GM10847 (cell line): ENCODE measurements around the gene KRTAP10-1.

ENCODE experiments used
- POLR2A ChIP-seq: IDR thresholded peaks from 2 replicates; pipeline ENCODE4 v1.6.1; 2011; ENCODE audit not compliant: insufficient read length; ENCODE audit errors: extremely low read depth

Gene KRTAP10-1

DNA sequence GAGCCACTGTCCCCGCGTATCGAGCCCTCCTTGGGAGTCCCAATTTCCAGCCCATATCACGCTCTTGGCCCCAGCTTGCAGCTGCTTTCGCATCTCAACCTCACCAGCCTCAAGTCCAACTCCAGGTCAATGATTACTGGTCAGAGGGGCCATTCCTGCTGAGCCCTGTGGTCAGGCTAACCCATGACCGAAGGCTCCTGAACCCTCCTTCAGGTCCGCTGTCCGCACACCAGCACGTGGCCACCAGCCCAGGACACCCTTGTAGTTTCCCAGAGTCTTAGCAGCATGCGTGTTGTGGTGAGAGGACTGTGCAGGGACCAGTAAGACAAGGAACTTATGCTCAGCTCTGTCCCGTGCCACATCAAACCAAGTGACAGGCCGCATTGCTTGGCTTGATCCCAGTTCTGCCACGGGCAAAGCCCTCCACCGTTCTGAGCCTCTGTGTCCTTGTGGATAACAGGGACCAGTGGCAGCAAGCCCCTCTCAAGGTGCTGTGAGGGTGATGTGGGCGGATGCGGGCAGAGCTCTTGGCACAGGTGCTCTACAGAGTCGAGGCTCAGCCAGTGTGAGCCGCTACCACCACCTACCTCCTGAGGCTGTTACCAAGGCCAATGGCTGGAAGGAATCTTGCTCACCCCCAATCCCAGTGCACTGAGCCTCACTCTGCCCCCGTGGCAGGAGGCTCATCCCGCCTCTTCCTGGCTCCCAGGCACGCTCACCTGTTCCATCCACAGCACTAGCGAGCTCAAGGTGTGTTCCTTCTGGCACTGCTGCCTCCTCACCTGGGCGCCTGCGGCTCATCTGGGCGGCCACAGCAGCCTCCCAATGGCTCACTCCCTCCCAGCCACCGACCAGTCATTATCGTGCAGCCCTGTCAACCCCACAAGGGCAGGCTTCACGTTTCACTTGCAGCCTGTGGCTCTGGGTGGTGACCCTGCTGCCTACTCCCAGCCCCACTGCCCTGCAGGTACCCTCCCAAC lies 20.4 kb downstream of the KRTAP10-1 start:
- TF ChIP-seq POLR2A, result no peak

DNA sequence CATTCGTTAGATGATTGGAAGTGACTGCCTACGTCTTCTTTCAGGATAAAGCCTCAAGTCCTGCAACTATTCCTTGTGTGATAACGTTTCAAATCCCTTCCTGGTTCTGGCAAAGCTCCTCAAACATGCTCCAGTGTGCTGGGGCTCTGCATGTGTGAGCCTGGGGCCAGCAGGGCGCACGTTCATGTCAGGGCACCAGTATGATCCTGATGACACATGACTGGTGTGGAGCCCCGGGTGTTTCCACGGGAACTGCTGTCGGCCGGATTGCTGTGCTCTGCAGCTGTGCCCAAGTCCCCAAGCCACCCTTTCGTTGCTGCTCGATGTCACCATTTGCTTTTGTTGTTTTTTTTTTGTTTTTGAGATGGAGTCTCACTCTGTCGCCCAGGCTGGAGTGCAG lies 21.3 kb downstream of the KRTAP10-1 start:
- TF ChIP-seq POLR2A, result no peak

DNA sequence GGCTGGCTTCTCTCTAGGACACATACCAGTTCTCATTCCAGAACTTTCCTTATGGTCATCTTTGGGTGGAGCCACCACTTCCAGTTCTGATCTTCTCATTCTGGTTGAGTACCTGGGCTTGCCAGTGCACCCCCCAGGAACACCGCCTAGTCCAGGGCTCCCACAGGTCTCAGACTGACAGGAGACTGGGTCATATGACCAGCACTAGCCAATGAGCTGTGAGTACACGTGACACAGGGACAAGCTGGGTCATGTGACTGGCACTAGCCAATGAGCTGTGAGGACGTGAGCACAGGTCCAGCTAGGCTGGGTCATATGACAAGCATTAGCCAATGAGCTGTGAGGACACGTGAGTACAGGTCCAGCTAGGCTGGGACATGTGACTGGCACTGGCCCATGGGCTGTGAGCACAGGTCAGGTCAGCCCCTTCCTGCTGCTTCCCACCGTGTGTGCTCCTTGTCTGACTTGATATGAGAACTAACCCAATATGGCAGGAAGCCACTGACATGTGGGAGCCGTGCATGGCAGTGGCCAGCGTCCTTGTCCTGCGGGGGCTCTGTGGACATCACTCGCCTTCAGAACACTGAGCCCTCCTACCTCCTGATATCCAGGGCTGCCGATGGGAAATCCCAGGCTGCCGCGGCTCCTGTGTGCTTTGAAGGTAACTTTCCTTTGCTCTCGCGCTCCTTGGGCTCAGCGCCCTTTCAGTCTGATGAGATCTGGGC lies 22.7 kb downstream of the KRTAP10-1 start:
- TF ChIP-seq POLR2A, result no peak

DNA sequence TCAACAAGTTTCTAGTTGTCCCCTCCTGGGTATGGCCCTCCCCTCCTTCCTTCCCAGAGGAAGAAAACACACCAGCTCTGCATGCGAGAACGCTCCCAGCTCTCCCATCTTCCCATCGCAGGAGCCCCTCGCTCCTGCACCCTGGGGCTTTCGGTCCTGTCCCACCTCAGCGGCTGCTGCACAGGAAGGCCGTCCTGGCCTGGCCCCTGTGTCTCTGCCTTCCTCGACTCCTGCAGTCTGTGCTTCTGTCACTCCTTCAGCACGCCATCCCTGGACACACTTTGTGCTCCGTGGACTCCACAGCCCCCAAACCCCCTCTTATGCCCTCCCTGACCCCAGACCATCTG lies 23.2 kb downstream of the KRTAP10-1 start:
- no peak for TF ChIP-seq POLR2A

DNA sequence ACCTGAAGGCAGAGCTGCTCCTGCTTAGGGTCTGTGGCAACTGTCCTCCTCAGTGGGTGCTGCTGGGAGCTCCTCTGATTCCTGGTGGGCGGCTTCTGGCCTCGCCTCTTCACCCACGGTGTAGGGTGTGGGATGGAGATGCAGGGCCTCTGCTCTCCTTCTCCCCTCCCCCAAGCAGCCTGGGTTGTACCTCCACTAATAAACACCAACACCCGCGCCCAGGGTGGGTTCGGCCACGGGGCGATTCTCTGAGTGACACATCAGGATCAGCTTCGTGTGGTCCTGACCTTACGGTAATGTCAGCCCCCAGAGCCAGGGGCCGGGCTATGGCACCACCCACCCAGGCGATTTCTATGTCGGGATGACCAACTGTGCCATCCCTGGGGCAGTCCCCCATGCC lies 23.7 kb downstream of the KRTAP10-1 start:
- TF ChIP-seq POLR2A, result no peak

DNA sequence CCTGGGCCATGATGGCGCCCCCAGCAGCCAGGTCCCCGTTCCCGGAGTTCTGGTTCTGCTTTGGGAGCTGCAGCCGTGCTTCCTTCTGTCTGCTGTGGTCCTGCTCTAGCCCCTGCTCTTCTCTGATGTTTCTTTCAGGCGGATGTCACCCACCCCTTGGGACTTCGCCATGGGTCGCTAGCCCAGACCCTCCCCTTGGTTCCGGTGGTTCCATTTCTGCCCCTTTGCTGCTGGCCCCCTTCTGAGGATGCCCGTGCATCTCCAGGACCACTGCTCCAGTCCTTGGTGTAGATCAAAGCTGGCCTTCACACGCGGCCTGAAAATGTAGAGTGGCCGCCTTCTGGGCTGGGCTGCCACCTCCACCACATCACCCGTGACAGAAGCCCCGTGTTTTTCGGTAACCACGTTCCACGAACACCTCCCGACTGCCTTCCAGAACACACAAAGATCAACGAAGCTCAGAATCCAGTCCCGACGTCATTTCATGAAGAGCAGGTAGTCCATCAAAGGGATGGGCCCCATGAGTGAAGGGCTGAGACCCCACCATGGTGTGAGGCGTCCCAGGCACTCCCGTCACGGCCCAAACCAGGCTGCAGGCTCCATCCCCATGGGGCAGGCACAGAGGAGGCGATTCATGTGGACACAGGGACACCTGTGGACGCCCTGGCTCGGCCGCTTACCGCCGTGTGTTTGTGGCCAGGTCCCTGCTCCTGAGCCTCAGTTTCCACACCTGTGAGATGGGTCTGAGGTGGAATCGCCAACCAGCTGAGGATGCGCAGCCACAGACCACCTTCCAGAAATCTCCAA lies 24.4 kb downstream of the KRTAP10-1 start:
- TF ChIP-seq POLR2A, result no peak

DNA sequence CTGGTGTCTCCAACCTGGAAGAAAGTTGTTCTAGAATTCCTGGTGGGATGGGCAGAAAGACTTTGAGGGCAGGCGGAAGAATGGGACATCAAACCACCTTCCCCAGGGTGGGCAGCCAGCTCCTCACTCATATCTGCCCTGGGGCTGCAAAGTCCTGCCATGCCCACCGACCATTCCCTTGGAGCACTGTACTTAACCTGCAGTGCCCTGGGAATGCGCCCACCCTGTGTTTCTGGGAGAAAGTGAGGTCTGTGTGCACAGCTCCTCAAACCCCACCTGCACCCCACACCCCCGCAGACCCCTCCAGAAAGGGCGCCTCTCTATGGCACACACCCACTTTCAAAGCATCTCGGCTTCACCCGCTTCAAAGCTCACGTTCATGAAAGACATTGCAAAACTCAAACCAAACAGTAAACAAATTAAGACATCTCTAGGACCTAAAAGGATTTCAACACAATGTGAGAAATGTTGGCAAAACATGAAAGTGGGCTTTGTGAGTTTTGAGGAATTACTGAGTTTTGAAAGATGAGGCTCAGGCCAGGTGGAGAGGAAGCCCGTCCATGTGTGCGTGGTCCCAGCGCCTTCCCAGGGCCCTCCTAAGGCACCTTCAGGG lies 25.1 kb downstream of the KRTAP10-1 start:
- no peak for TF ChIP-seq POLR2A

DNA sequence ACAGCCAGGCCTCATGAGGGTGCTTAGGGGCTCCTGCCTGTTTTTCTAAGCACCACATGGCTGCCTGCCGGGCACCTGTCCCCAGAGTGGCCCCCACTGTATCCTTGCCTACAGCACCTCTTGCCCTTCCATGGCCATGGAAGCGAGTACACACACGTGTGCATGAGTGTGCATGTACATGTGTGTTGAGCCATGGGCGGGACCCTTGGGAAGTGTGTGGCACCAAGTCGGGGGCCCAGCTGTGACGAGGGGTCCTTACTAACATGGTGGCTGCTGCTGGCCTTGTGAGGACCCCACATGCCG lies 25.8 kb downstream of the KRTAP10-1 start:
- TF ChIP-seq POLR2A, result no peak

DNA sequence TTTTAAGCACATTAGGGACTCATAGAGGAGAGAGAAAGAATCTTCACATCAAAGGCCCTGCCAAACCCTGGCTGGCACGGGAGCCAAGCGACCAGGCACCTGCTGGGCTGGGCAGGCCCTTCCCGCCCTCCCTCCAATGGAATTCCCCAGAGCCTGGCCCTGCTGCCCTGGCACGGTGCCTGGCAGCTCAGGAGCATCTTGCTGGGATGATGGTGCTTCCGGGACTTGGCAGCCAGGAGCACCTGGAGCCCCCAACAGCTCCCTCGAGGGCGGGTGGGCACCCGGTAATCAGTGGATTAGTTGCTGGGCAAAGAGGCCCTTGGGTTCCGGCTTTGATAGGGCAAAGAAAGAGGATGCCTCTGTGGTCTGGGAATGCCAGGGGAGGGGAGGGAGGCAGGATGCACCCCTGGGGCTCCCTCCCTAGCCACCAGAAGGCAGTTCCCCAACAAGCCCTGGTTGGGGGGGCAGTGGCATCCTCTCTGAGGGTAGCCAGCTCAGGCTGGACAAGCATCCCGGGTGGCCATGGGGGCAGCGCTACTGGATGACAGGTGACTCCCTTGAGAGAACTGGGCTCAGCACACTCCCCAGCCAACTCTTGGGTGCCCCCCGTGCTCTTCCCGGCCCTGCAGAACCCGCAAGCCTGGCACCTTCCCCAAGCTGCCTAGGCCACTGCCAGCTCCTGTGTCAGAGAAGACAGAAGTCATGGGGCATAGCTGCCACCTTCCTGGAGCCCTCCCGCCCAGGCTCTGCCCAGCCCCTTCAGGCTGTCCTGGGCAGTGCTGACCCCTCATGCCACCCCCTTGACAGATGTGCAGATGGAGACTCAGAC lies 26.4 kb downstream of the KRTAP10-1 start:
- TF ChIP-seq POLR2A, result no peak

DNA sequence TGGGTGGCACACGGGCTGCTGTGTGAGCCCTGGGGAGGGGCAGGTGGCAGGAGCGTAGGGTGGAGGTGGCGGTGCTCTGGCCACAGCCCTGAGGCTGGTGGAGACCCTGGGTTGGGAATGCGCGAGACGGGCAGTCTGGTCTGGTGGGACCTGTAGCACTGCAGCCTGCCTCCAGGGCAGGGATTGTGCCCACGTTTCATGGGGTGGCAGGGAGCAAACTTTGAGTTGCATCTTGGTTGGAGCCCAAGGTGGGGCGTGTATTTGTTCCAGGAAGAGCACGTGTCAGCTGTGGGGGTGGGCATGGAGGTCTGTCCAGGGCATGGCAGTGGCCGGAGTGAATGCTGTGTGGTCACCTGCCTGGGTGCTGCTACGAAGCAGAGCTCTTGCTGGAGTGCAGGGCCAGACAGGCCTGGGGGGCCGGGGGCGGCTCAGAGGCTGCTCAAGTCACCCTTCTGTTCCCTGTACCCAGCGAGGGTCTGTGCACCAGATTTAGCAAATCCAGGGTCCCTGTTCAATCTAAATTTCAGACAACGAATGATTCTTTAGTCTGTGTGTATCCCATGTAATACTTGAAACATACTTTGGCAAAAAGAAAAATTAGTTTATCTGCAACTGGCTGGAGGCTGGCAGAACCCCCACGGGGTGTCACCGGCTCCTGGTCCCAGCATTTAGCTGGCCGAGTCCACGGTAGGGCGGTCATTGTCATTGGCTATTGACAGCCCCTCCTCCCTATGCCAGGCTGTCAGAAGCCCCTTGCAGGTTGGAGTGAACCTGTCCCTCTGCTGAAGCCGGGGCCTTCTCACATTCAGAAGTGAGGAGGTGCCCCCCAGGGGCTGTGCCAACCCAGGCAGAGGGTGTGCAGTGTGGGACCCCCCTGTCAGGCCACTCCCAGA lies 27.3 kb downstream of the KRTAP10-1 start:
- no peak for TF ChIP-seq POLR2A

DNA sequence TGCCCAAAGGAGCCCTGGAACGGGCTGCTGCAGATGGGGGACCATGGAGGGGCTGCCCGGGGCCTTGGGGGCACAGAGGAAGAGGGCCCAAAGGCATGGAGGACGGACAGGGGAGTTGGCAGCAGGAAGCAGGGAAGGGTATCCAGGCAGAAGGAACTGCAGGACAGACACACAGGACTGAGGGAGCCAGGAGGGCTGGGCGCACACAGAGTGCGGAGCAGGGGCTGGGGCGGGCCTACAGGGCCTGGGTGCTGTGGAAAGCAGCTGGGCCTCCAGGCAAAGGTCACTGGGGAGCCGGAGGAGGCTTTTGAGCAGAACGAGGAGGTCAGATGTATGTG lies 28.1 kb downstream of the KRTAP10-1 start:
- TF ChIP-seq POLR2A, result no peak

DNA sequence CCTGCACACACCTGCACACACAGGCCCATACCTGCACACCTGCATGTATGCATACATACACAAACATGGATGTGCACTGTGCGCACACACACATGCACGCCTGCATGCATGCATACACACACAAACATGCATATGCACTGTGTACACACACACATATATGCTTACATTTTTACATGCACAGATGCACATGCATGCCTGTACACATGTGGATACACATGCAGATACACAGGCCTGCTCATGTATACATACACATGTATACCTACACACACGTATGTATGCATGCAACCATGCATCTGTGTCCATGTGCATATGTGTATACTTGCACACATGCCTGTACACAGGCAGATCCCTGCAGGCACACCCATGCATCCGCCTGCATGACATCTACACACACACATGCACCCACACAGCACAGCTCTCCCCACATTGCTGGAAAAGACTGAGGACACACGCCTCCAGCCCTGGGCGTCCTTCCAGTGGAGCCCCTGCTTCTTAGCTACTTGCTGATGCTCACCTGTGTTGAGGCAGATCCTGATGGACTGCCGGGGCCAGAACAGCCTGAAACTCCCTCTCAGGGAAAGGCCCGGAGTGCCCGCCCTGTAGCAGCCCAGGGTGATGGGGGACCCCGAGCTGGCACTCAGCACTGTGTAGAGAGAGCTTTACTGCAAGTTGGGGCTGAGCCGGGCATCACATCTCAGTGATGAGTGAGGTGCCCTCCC lies 28.6 kb downstream of the KRTAP10-1 start:
- TF ChIP-seq POLR2A, result no peak
